ENCODE data around the gene SENP2.
"Not testable (repeated sequence)": the region's sequence is repeated elsewhere in the genome, so short reads cannot be mapped to it uniquely, and the experiment has no call there.

The SENP2 gene

DNA sequence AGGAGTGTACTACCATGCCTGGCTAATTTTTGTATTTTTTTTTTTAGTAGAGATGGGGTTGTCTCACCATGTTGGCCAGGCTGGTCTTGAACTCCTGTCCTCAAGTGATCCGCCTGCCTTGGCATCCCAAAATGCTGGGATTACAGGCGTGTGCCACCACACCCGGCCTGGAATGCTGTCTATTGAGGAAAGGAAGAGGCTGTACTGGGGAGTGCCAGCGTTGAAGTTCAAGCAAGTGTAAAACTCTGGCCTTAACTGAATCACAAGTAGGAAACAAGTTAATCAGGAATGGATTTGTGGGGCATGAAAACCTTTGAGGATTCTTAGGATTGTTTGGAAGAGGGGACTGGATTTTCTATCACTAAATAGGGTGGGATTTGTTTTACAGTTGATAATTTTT is 1.4 kb upstream of the SENP2 start:
- intact Hi-C loops (cut with DNase I), result no loop called here
- no peak for DNase-seq

DNA sequence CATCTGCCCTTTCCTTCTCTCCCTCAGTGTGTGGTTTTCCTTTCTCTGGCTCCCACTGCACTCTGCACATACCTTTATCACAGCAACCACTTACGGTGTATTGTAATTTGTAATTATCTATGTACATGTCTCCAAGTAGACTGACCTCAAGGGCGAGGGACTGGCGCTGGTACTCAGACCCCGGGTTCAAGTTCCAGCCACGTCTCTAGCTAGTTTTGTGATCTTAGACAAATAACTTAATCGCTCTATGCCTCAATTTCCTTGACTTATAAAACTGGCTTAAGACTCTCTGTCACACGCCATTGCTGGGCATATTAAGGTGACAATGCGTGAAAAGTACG is 607 bp upstream of the SENP2 start:
- intact Hi-C loops (cut with DNase I), result no loop called here
- peak in 1 of 10 donors; percentile 15 for DNase-seq

DNA sequence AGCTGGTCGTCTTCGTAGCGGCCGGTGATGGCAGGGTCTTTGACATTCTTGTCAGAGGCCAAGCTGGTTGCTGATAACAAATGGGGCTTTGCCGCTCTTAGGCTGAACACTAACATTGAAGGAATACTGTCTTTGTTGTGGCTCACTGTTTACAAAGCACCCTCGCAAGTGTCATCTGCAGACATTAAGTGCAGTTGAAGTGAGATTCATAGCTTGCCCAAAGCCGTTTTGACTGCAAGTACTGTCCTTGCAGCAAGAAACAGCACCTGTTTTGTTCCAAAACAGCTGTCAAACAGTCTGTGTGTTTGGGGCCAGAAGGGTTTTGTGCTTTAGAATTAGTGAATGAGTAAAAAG is 568 bp downstream of the SENP2 start:
- intact Hi-C loops (cut with DNase I), result no loop called here
- DNase-seq, result no peak

DNA sequence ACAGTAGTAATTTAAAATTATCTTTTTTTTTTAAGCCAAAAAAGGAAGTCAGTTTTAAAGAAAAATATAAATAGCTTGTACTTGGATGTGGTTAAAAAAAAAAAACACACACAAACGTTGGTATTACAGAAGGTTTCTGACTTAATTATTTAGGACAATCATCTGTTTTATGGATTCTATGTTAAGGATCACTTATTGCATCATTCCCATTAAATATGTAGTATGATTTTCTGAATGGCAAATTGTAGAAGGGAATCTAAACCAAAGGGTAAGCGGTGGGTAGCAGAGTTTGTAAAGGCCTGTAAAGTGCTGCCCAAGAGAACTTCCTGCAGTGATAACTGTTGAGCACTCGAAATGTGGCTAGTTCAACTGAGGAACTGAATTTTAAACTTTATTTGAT is 8.0 kb downstream of the SENP2 start:
- no peak for DNase-seq
- intact Hi-C loops (cut with DNase I), result no loop called here

DNA sequence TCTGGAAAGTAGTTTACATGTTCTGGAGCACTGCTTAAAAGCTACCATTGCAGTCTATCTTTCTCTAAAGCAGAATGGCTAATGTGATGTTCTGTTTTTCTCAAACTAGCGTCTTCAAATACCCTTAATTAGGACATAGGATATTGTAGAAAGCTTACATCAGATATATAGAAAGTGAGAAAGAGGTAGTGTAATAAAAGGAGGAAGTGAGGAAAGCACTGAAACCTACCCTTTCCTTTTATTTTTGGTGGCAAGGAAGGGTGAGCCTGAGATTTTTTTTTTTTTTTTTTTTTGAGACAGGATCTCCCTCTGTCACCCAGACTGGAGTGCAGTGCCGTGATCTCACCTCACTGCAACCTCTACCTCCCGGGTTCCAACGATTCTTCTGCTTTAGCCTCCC is 9.4 kb downstream of the SENP2 start:
- intact Hi-C loops (cut with DNase I), result no loop called here
- no peak for DNase-seq

DNA sequence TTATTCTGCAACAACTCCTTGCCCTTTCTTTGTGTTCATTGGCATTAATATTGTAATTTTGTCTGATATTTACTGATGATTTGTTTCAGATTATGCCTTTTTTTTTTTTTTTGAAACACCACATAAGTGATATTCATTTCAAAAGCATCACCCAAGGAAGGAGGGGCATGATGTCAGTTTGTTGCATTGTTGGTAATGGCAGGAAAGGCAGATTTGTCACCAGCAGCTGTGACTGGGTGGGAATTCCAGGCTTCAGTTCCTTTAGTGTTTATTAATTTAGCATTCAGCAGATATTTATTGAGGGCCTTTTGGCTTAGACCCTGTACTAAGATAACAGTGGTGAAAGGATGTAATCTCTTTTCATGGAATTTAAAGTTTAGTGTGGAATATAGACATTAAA is 19.5 kb downstream of the SENP2 start:
- DNase-seq, result no peak

DNA sequence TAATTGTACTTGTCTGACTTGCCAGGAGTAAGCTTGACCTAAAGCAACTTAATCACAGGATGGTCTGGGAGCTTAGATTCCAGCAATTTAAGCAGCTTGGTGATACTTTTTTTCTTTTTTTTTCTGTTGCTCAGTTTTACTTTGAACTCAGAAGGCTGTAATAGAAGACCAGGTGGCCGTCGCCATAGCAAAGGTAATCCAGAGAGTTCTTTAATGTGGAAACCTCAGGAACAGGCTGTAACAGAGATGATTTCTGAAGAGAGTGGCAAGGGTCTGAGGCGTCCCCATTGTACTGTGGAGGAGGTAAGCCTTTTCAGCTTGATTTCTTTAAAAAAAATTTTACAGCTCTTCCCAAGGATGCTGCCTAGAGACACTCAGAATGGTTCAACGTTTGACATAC is 20.1 kb downstream of the SENP2 start:
- DNase-seq, result no peak
- intact Hi-C loops (cut with DNase I), result no loop called here

More for the DNA sequence above, 19.5 kb downstream of the SENP2 start:
- intact Hi-C loops (cut with DNase I), result no loop called here

DNA sequence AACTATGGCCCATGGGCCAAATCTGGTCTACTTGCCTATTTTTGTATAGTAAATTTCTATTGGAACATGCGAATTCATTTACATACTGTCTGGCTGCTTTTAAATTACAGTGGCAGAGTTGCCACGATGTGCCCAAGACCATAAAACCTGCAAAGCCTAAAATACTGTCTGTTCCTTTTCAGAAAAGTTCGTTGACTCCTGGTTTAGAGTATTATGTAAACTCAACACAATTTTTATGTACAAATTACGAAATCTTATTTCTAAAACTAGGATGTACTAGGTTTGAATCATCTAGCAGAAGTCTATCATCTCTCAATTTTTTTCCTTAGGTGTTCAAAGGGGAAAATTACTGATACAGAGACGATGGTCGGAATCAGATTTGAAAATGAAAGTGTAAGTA is 26.9 kb downstream of the SENP2 start:
- intact Hi-C loops (cut with DNase I), result no loop called here
- DNase-seq, result no peak

DNA sequence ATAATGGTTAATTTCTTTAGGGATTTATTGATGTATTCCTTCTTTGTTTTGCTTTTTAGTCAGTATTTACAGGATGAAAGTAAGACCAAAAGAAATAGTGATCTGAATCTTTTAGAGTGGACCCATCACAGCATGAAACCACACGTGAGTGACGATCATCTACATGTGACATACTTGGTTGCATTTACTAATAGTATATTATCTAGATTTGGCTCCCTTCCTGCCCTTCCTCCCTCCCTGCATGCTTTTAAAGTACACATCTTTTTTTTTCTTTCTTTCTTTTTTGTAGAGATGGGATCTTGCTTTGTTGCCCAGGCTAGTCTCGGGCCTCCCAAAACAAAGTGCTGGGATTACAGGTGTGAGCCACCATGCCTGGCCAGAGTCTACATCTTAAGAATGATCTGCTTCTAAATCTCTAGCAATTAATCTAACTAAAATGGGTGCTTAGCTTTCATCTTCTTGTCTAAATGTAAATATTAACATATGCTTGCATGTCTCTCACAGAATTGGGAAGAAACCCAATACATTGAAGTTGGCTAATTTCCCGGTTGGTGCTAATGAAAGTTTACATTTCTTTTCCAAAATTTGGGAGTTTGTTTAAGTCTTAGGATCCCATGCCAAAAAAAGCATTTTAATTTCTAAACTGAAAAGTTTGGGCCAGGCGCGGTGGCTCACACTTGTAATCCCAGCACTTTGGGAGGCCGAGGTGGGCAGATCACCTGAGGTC is 38.0 kb downstream of the SENP2 start:
- no peak for DNase-seq
- intact Hi-C loops (cut with DNase I), result no loop called here

DNA sequence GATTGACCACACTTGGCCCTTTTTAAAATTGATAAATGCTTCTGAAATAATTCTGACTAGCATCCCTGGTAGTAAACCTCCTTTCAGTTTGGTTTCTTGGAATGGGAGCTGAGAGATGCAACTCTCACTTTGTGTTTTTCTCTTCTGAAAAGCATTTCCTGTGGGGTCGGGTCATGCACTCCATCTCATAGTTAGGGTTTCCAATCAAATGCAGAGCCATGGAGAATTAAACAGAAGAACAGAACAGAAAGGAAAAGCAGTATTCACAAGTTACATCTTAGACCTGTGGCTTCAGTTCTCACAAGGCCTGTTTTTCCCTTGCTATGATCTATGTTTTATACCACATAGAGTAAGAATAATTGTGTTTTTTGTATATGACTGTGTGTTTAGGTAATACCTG is 39.7 kb downstream of the SENP2 start:
- intact Hi-C loops (cut with DNase I), result no loop called here
- no peak for DNase-seq

DNA sequence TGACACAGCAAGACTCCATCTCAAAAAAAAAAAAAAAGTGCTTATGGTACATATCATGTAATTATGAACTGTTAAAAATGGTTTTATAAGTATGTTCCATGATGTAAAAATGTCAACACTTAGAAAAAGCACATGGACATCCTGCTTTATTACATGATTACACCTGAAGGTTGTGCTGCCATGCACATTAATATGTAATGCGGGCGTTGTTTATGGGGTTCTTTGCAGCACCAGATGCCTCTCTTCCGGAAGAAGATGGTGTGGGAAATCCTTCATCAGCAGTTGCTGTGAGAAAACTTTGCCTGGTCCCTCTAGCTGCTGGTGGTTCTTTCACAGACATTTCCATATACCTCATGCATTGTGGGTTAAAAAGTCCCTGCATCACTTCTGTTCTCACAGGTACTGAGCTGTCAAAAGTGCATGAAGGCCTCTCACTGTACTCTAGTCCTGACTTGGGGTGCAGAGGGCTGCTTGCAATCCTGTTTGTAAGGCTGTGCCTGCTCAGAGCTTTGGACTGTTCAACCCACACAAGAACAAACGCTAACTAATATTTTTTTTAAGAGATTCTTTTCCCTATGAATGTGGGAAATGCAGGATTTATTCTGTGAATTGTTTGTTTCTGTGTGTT is 43.6 kb downstream of the SENP2 start:
- no peak for DNase-seq
- intact Hi-C loops (cut with DNase I), result no loop called here

DNA sequence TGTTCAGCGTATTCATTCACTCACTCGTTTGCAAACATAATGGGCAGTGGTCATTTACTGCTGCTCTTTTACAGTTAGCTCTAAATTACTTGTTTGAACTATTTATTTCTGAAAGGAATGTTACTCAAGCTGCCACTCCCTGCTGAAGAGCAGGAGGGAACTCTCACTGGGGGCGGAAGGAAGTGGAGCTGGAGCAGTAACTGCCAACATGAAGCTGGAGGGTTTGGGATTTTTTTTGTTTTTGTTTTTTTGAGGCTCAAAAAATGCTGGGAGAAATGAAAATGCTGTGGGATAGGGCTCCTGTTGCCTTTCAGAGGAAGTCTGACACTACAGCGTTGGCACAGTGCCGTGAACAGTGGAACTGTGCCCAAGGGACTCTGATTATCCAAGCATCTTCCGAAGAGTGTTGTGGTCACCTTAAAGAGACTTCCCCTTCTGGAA is 44.1 kb downstream of the SENP2 start:
- intact Hi-C loops (cut with DNase I), result no loop called here
- peak in 7 of 10 donors; percentile 30 to 89 (median 61) for DNase-seq

DNA sequence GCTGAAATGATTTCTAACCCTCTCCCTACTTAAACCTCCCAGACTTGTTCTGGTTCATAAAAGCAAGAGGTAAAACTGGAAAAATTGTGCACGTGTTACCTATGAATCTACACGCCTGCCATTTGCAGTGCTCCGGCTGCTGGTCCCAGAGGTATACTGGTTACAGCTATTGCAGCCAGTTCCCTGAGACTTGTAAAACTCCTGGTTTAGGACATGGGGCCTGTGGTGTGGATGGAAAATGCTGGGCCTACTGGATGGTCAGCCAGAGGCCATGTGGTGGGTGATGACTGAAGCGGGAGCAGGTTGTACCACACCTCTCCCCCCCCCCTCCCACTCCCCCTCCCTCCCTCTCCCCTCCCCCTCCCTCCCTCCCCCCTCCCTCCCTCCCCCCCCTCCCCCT is 45.0 kb downstream of the SENP2 start:
- no peak for DNase-seq
- intact Hi-C loops (cut with DNase I), result no loop called here

DNA sequence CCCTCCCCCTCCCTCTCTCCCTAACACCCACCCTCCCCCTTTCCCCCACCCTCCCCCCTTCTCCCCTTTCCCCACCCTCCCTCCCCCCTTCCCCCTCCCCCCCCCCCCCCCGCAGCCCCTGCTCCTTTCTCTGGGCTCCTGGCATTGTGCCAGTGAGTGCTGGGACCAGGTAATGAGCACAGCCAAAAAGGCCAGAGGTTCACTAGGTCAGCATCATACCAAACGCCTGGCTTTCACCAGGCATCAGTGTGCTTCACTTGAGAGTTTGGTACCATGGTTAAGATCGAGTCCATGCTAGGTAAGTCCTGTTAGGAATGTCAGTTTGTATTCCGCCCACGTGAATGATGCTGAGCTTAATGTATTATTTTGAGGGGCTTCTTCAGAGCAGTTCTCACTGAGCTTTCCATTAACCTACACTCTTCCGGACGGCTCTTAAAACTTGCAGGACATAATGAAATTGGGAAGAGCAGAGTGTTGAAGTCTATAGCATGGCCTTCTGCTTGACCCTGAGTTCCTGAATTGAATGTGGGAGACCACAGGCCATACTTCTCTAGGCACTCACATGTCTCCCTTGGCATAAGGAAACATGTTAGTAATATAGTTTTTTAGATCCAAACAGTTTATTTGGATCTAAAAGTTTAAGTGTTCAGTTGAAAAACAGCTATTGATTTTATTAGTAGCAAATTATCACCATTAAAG is 45.6 kb downstream of the SENP2 start:
- intact Hi-C loops (cut with DNase I), result no loop called here

DNA sequence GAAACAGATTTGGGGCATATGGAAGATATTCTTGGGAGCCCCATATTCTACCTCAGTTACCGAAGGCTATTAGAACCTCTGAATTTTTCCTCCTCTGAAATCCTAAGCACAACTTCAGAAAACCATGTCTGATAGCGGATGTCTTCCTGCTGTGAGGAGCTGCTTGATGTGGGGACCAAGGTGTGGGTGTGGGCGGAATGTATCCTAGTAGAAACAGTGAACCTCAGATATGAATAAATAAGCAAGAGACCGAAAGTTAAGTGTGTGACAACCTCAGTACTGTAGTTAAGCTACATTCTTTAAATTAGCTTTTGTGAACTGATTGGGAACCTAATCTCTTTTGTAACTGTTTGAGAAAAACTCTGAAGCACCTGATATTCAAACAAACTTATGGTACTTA is 46.9 kb downstream of the SENP2 start:
- DNase-seq, result no peak
- intact Hi-C loops (cut with DNase I), result no loop called here

More for the DNA sequence above, 45.6 kb downstream of the SENP2 start:
- no peak for DNase-seq

DNA sequence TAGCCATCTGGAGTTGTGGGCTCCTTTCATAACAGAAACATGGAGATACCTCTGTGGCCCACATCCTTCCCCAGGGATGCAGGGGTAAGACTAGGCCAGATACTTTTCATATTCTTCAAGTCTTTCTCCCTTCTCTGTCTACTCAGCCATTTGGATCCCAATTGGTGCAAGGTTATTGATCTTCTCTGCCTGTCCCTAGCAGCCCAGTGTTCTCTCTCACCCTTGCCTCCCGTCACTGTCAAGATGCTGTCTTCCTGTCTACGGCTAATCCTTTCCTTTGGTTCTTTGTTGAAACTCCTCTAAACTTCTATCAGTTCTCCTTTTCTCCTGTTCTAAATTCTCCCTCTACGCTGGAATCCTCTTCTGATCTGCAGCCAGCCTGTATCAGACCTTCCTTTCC is 51.3 kb downstream of the SENP2 start:
- intact Hi-C loops (cut with DNase I), result no loop called here
- no peak for DNase-seq

DNA sequence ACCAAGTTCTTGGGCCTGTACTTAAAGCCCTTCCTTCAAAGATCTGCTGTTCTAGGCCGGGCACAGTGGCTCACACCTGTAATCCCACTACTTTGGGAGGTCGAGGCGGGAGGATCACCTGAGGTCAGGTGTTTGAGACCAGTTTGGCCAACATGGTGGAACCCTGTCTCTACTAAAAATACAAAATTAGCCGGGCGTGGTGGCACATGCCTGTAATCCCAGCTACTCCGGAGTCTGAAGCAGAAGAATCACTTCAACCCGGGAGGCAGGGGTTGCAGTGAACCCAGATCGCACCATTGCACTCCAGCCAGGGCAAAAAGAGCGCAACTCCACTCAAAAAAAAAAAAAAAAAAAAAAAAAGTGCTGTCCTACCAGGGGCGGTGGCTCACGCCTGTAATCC is 52.6 kb downstream of the SENP2 start:
- intact Hi-C loops (cut with DNase I); DNase-seq: not testable (repeated sequence)

DNA sequence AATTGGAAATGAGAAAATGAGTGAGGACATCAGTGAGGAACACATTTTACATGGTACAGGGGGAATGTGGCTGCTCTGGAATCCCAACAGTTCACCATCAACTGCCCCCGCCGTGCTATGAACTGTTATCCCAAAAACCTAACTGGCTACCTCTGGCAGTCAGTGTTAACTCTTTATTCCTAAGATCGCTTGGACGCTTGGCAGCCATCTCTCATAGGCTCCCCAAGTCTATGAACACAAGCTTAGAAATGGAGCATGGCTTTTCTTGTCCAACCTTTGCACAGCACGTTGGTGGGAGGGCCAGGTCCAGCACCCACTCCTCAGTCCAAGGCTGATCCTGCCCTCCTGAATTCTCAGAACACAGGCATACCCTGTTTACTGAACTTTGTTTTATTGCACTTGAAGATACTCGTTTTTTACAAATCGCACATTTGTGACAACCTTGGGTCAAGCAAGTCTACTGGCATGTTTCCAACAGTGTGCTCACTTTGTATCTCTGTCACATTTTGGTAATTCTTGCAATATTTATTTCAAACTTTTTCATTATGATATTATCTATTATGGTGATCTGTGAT is 53.6 kb downstream of the SENP2 start:
- DNase-seq, result no peak
- intact Hi-C loops (cut with DNase I), result no loop called here

DNA sequence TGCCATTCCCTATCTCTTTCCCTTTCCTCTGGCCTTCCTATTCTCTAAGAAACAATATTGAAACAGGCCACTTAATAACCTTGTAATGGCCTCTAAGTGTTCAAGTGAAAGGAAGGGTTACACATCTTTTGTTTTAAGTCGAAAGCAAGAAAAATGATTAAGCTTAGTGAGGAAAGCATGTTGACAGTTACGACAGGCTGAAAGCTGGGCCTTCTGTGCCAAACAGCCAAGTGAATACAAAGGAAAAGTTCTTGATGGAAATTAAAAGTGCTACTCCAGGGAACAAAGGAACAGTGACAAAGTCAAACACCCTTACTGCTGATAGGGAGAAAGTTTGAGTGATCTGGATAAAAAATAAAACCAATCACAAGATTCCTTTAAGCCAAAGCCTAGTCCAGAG is 54.2 kb downstream of the SENP2 start:
- no peak for DNase-seq
- intact Hi-C loops (cut with DNase I), result no loop called here

DNA sequence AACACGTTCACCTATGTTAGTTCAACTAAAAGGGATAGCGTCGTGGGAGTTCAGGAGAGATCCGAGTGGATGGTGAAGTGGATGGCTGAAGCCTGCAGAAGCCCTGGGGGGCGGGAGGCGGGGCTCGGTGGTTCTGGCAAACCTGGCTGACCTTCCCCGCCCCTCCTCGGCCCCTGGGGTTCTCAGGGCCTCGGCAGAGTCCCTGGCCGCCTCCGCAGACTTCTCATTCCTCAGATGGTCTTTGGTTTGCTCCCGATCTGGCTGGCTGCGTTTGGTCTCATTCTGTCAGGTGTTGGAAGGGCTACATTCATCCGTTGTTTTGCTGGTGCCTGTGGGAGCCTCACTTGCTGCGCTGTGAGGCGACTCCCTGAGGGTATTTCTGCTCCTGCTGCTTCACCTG is 59.1 kb downstream of the SENP2 start:
- intact Hi-C loops (cut with DNase I); DNase-seq: not testable (repeated sequence)

DNA sequence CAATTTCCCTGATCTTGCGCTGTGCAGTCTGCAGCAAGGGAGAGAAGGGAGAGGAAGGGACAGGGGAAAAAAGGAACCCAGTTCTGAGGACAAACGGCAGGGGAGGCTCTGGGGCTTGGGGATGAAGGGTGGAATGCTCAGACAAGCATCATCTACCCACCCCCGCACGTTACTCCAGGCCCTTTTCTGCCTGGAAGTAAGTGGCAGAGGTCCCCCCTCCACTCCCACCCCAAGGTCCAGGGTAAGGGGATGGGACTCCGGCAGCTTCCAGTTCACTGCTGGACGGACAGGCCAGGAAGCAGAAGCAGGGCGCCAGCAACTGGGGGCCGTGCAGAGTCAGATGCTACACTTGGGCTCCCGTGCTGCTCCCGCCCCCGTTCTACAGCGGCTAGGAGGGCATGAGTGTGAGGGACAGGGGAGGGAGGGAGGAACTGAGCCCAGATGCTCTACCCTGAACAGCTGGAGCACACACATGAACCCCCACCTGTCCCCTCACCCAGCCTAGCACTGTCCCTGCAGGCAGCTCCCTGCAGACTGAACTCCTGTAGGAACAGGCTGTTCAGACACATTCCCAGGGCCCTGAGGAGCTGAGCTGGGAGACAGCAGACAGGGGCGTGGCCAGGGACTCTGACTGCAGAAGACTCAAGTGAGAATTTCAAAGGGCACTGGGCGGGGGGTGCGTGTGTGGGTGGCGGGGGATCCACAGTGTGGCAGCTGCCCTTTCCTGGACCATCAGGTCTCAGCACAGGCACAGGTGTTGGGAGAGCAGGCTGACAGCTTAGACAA is 59.7 kb downstream of the SENP2 start:
- peak in 1 of 10 donors; percentile 68 for DNase-seq
- intact Hi-C loops (cut with DNase I), result no loop called here
